PC-3 (cell line): ENCODE measurements around the gene ADAM19.

Source experiments
- EZH2phosphoT487 ChIP-seq: fragments of 300-600 bp; sonication (generic); IDR thresholded peaks from 2 replicates; pipeline ENCODE4 v1.6.1; 2018; ENCODE audit warnings: mild to moderate bottlenecking, antibody characterized with exemption, low read length, borderline replicate concordance
- TF ChIP-seq, protein P1 (sequence below): fragments of 300-600 bp; sonication (generic); conservative IDR thresholded peaks from 2 replicates; pipeline ENCODE4 v1.5.1; 2017; ENCODE audit warnings: antibody characterized with exemption, low read depth, mild to moderate bottlenecking, low read length

DNA sequence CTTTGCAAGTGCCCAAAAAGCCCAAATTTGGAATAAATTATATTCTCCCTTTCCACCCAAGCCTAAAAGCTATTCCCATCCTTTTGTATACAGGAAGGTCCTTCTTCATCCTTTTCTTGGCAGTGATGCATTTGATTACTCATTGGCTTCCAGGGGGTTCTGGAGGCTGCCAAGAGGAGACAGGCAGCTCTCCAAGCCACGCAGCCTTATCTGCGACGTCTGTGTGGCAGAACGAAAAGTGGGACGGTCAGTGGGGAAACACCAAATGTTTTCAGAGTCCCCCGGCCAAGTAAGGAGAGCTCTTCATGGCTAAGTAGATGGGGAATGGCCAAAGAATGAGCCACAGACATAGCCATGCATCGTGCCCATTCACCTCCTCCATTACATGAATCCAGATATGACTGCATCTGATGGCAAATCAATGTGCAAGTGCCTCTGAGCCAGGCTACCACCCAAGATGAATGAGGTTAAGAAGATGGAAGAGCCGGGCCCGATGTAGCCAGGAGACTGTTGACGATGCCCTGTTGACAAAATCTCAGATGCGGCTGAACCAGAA is 12.1 kb downstream of the ADAM19 start:
- TF ChIP-seq, protein P1, sequence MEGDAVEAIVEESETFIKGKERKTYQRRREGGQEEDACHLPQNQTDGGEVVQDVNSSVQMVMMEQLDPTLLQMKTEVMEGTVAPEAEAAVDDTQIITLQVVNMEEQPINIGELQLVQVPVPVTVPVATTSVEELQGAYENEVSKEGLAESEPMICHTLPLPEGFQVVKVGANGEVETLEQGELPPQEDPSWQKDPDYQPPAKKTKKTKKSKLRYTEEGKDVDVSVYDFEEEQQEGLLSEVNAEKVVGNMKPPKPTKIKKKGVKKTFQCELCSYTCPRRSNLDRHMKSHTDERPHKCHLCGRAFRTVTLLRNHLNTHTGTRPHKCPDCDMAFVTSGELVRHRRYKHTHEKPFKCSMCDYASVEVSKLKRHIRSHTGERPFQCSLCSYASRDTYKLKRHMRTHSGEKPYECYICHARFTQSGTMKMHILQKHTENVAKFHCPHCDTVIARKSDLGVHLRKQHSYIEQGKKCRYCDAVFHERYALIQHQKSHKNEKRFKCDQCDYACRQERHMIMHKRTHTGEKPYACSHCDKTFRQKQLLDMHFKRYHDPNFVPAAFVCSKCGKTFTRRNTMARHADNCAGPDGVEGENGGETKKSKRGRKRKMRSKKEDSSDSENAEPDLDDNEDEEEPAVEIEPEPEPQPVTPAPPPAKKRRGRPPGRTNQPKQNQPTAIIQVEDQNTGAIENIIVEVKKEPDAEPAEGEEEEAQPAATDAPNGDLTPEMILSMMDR, result no peak
- no peak for TF ChIP-seq EZH2phosphoT487
